ENCODE data around the gene MEG3. TPM values are rescaled to one million over a fixed set of nuclear protein-coding genes. Genes with fewer than 3 reads are reported as not detected.

The MEG3 gene
- total and polyA plus RNA-seq, 2 of the 8 experiments (the other 6 are each of a cell fraction or from before 2014, with no cell fraction given) = 0.17 to 1.1 TPM

GRCh38 chr14:100865682-100866591 is 40.0 kb downstream of the MEG3 start:
- WGBS, 2 experiments (ENCODE audit: extremely low coverage in 1 of 2, insufficient coverage in 1 of 2, insufficient read length in 1 of 2, insufficient replicate concordance in 2 of 2, low coverage in 1 of 2, low lambda C conversion rate in 2 of 2, missing lambda C conversion rate in 1 of 2) = 95% methylated on average over 19 of the region's 22 CpGs; no CpG with 5 or more reads in 1 of the 2 experiments
- DNase-seq (ENCODE audit: low read depth in 1 of 2, low spot score in 2 of 2) = no peak
- Histone ChIP-seq H3K4ac (replicated peaks; ENCODE audit: insufficient read length, low read depth, low read length) (no peak overlapping the region), H3K4me3 (ENCODE audit: extremely low read depth in 1 of 4, insufficient read depth in 2 of 4, low read depth in 3 of 4, low read length in 4 of 4) (no peak overlapping the region), H4K8ac (ENCODE audit: extremely low read depth, insufficient read depth, low read length) (peak overlapping the region; percentile 80), H3K36me3 (ENCODE audit: control insufficient read depth in 2 of 4, insufficient read depth in 4 of 4, low read length in 3 of 4) (no peaks in the 10 kb centered on the region), H3K27me3 (replicated peaks in 1 of 4; ENCODE audit: control insufficient read depth in 3 of 4, extremely low read depth in 1 of 4, insufficient read depth in 3 of 4, low read length in 3 of 4) (no peaks in the 10 kb centered on the region), H3K14ac (ENCODE audit: insufficient read length) (no peak overlapping the region), H2BK20ac (ENCODE audit: low read length) (no peak overlapping the region), H3K23me2 (ENCODE audit: low read depth, low read length) (peaks cover 3% of the 10 kb centered on the region; the same call in 1 of the 2 replicates), H3K27ac (ENCODE audit: low read depth, low read length) (no peak overlapping the region), H4K91ac (replicated peaks; ENCODE audit: insufficient read length, low read length) (no peak overlapping the region), H2BK120ac (replicated peaks; ENCODE audit: low read depth, low read length) (no peak overlapping the region), H3K4me1 (replicated peaks in 1 of 4; ENCODE audit: control insufficient read depth in 3 of 4, insufficient read depth in 4 of 4, low read length in 3 of 4) (no peaks in the 10 kb centered on the region), H4K20me1 (replicated peaks in 1 of 2; ENCODE audit: control insufficient read depth in 1 of 2, insufficient read depth in 2 of 2, low read length in 2 of 2) (peaks cover 0 to 2% of the 10 kb centered on the region in 2 experiments), H3K18ac (ENCODE audit: extremely low read depth, low read length) (no peak overlapping the region), H3K4me2 (ENCODE audit: insufficient read depth in 1 of 2, low read depth in 2 of 2, low read length in 2 of 2) (no peak overlapping the region), H2BK15ac (ENCODE audit: low read length) (no peak overlapping the region), H3K23ac (ENCODE audit: insufficient read length) (no peak overlapping the region), H4K5ac (ENCODE audit: insufficient read length, low read depth, low read length) (no peak overlapping the region), H3K79me1 (ENCODE audit: low read depth, low read length) (no peaks in the 10 kb centered on the region), H3K9me3 (ENCODE audit: insufficient read depth in 2 of 2, low read depth in 1 of 2, low read length in 1 of 2) (peaks cover 7 to 14% of the 10 kb centered on the region in 2 experiments; a peak in 3 of 4 replicates), H2BK5ac (ENCODE audit: low read depth, low read length) (no peak overlapping the region), H3K56ac (replicated peaks; ENCODE audit: insufficient read length, low read depth, low read length) (no peak overlapping the region), H3K79me2 (ENCODE audit: control insufficient read depth in 1 of 2, insufficient read depth in 2 of 2, low read length in 2 of 2) (no peaks in the 10 kb centered on the region), H2AFZ (ENCODE audit: low read length) (no peak overlapping the region), H2AK5ac (ENCODE audit: low read depth, low read length) (no peak overlapping the region), H2BK12ac (ENCODE audit: low read depth, low read length) (no peak overlapping the region), H3K9ac (replicated peaks in 1 of 4; ENCODE audit: extremely low read depth in 1 of 4, low read depth in 3 of 4, low read length in 3 of 4) (no peak overlapping the region)
- POLR2A ChIA-PET (ENCODE audit: partially characterized antibody) = no interaction called here
- TF ChIP-seq CTBP2 (IDR thresholded peaks at IDR 0.05; ENCODE audit: borderline replicate concordance, insufficient read depth, insufficient read length, low read length) (no peak), EGR1 (IDR thresholded peaks at IDR 0.05; ENCODE audit: borderline replicate concordance, low read depth, low read length) (no peak), TCF12 (IDR thresholded peaks at IDR 0.05; ENCODE audit: low read depth, low read length) (no peak), JUND (IDR thresholded peaks at IDR 0.05; ENCODE audit: low read length) (no peak), SIX5 (IDR thresholded peaks at IDR 0.05; ENCODE audit: low read depth, low read length) (no peak), NANOG (IDR thresholded peaks at IDR 0.05; ENCODE audit: insufficient read depth, low read depth, low read length, poor library complexity, severe bottlenecking) (no peak), YY1 (IDR thresholded peaks at IDR 0.05; ENCODE audit: low read depth, low read length) (no peak)
- CTCF ChIA-PET (ENCODE audit: partially characterized antibody) = interaction anchor here (0.8 to 3.6 kb wide), 5 partner anchors 11 to 219 kb away, joined by 3 to 13 read pairs (median 7); partner anchors contain the start of gene RTL1
- FAIRE-seq = no peak

Measured in H1 (cell line).